Measurements from ENCODE around the gene HRG. TPM values are rescaled to one million over a fixed set of nuclear protein-coding genes. Genes with fewer than 3 reads are reported as not detected.

Gene HRG
- total RNA-seq, 1 experiment from 2014 or later, result not detected

DNA sequence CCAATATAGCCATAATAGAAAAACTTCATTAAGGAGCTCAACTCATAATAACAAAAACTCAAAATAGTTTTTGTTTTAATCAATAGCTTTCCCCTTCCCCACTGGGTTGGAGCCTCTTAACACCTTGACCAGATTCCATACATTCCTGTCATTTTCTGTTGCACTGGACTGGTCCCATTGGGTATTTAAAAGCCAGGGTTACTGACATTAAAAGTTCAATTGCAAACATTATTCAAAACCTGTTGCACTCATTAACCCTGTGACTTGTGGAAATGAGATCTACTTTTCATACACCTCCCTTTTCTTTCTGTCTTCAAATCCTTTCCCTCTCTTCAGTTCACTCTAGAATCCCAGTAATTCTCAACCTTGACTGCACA lies 1.7 kb upstream of the HRG start:
- H3K27me3 ChIP-seq (ENCODE audit: control insufficient read depth, insufficient read depth, low read length), result peaks cover 4% of the 10 kb centered on the region; the same call in 1 of the 2 replicates
- ChIA-PET POLR2A (no interaction called here), CTCF (no interaction called here)
- ATAC-seq (no peak), DNase-seq (ENCODE audit: low read depth, low spot score) (no peak)
- in situ Hi-C loops (cut with HindIII; ENCODE audit: low pct_unique_long_range_greater_than_20kb, low sequenced_read_pairs), result no loop called here
- H3K9me3 ChIP-seq (ENCODE audit: control insufficient read depth, insufficient read depth, low read depth, low read length), result no peaks in the 10 kb centered on the region
- no TSS peak for BruUV-seq (replicated peaks)
- no peaks in the 10 kb centered on the region for H3K36me3 ChIP-seq (ENCODE audit: control insufficient read depth, insufficient read depth, low read length)
- TF ChIP-seq SIN3A (IDR thresholded peaks at IDR 0.05; ENCODE audit: borderline replicate concordance, insufficient read depth, low read depth, low read length), result no peak
- TF ChIP-seq, protein P1, sequence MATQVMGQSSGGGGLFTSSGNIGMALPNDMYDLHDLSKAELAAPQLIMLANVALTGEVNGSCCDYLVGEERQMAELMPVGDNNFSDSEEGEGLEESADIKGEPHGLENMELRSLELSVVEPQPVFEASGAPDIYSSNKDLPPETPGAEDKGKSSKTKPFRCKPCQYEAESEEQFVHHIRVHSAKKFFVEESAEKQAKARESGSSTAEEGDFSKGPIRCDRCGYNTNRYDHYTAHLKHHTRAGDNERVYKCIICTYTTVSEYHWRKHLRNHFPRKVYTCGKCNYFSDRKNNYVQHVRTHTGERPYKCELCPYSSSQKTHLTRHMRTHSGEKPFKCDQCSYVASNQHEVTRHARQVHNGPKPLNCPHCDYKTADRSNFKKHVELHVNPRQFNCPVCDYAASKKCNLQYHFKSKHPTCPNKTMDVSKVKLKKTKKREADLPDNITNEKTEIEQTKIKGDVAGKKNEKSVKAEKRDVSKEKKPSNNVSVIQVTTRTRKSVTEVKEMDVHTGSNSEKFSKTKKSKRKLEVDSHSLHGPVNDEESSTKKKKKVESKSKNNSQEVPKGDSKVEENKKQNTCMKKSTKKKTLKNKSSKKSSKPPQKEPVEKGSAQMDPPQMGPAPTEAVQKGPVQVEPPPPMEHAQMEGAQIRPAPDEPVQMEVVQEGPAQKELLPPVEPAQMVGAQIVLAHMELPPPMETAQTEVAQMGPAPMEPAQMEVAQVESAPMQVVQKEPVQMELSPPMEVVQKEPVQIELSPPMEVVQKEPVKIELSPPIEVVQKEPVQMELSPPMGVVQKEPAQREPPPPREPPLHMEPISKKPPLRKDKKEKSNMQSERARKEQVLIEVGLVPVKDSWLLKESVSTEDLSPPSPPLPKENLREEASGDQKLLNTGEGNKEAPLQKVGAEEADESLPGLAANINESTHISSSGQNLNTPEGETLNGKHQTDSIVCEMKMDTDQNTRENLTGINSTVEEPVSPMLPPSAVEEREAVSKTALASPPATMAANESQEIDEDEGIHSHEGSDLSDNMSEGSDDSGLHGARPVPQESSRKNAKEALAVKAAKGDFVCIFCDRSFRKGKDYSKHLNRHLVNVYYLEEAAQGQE (IDR thresholded peaks at IDR 0.05; ENCODE audit: insufficient read depth in 1 of 2, low read depth in 2 of 2, low read length in 1 of 2), result no peak
- TF ChIP-seq, protein P2, sequence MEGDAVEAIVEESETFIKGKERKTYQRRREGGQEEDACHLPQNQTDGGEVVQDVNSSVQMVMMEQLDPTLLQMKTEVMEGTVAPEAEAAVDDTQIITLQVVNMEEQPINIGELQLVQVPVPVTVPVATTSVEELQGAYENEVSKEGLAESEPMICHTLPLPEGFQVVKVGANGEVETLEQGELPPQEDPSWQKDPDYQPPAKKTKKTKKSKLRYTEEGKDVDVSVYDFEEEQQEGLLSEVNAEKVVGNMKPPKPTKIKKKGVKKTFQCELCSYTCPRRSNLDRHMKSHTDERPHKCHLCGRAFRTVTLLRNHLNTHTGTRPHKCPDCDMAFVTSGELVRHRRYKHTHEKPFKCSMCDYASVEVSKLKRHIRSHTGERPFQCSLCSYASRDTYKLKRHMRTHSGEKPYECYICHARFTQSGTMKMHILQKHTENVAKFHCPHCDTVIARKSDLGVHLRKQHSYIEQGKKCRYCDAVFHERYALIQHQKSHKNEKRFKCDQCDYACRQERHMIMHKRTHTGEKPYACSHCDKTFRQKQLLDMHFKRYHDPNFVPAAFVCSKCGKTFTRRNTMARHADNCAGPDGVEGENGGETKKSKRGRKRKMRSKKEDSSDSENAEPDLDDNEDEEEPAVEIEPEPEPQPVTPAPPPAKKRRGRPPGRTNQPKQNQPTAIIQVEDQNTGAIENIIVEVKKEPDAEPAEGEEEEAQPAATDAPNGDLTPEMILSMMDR (IDR thresholded peaks at IDR 0.05), result no peak
- no peak for TF ChIP-seq TCF7L2 (IDR thresholded peaks at IDR 0.05; ENCODE audit: low read depth, low read length)
- TF ChIP-seq POLR2AphosphoS5 (IDR thresholded peaks at IDR 0.05; ENCODE audit: low read depth, low read length), result no peak
- no peaks in the 10 kb centered on the region for H3K4me1 ChIP-seq (ENCODE audit: control insufficient read depth, insufficient read depth, low read length)
- no peak overlapping the region for H3K4me3 ChIP-seq (ENCODE audit: low read depth in 2 of 2, low read length in 2 of 2)
- intact Hi-C loops (cut with micrococcal nuclease; ENCODE audit: unreplicated experiment), result no loop called here
- H3K27ac ChIP-seq (ENCODE audit: low read length), result no peak overlapping the region

DNA sequence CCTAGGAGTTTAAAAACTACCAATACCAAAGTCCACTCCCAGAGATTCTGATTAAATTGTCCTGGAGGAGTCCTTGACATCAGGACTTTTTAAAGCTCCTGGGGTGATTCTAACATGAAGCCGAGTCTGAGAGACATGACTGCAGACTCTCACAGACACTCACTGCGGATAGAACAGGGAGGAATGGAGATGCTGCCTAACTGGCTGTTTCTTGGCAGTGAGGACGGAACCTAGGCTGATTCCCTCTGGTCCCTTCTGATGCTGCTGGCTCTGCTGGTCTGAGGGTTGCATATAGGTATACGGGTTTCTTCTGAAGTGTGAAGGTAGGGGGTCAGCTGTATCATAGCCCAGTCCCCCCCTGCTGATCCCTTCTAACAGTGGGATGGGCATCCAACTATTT lies 1.3 kb upstream of the HRG start:
- TF ChIP-seq, protein P1 (IDR thresholded peaks at IDR 0.05; ENCODE audit: insufficient read depth in 1 of 2, low read depth in 2 of 2, low read length in 1 of 2), result no peak
- TF ChIP-seq, protein P2 (IDR thresholded peaks at IDR 0.05), result no peak
- TF ChIP-seq SIN3A (IDR thresholded peaks at IDR 0.05; ENCODE audit: borderline replicate concordance, insufficient read depth, low read depth, low read length), result no peak
- no peak for TF ChIP-seq POLR2AphosphoS5 (IDR thresholded peaks at IDR 0.05; ENCODE audit: low read depth, low read length)
- no peak for TF ChIP-seq TCF7L2 (IDR thresholded peaks at IDR 0.05; ENCODE audit: low read depth, low read length)
- Histone ChIP-seq H3K36me3 (ENCODE audit: control insufficient read depth, insufficient read depth, low read length) (no peaks in the 10 kb centered on the region), H3K27ac (ENCODE audit: low read length) (no peak overlapping the region), H3K9me3 (ENCODE audit: control insufficient read depth, insufficient read depth, low read depth, low read length) (no peaks in the 10 kb centered on the region), H3K4me3 (ENCODE audit: low read depth in 2 of 2, low read length in 2 of 2) (no peak overlapping the region), H3K27me3 (ENCODE audit: control insufficient read depth, insufficient read depth, low read length) (peaks cover 4% of the 10 kb centered on the region; the same call in 1 of the 2 replicates), H3K4me1 (ENCODE audit: control insufficient read depth, insufficient read depth, low read length) (no peaks in the 10 kb centered on the region)
- DNase-seq (ENCODE audit: low read depth, low spot score) (no peak), ATAC-seq (no peak)
- intact Hi-C loops (cut with micrococcal nuclease; ENCODE audit: unreplicated experiment), result no loop called here
- ChIA-PET POLR2A (no interaction called here), CTCF (no interaction called here)
- no TSS peak for BruUV-seq (replicated peaks)
- in situ Hi-C loops (cut with HindIII; ENCODE audit: low pct_unique_long_range_greater_than_20kb, low sequenced_read_pairs), result no loop called here

Measured in Panc1 (cell line).